Ovary (tissue), 9 donors: Measurements from ENCODE around the gene BASP1. TPM values are rescaled to one million over a fixed set of nuclear protein-coding genes. Genes with fewer than 3 reads are reported as not detected.

Experiments used
- DNase-seq, 5 donors: peaks; one replicate each; pipeline ENCODE4 v3.0.0-alpha.2; 2019 to 2020
- H3K27ac ChIP-seq, 2 donors: fragments of 200-600 bp; one replicate each; pipeline versions ENCODE4 v1.5.1 to v1.8.0; 2019 to 2022
- H3K27me3 ChIP-seq: fragments of 200-600 bp; one replicate; pipeline ENCODE4 v1.8.0; 2022
- H3K36me3 ChIP-seq: fragments of 200-600 bp; sonication (generic); one replicate; pipeline ENCODE4 v1.5.1; 2019
- H3K4me1 ChIP-seq: one replicate; pipeline ENCODE4 v1.8.1; 2013; ENCODE audit warnings: mild to moderate bottlenecking, moderate library complexity; ENCODE audit not compliant: insufficient read depth
- H3K4me3 ChIP-seq: fragments of 200-600 bp; sonication (generic); one replicate; pipeline ENCODE4 v1.5.1; 2017
- H3K9me3 ChIP-seq, 2 donors: fragments of 200-600 bp in 1 of 2; sonication (generic) in 1 of 2; one replicate each; pipeline versions ENCODE4 v1.5.1 to v1.8.1; 2013 to 2019; ENCODE audit warnings: mild to moderate bottlenecking in 1 of 2, moderate library complexity in 1 of 2
- EP300 ChIP-seq: sonication (generic); formaldehyde crosslinking; IDR thresholded peaks from one replicate; pipeline ENCODE4 v1.6.1; 2017; ENCODE audit warnings: antibody characterized with exemption
- POLR2A ChIP-seq: fragments of 450-650 bp; IDR thresholded peaks from one replicate; pipeline ENCODE4 v1.6.1; 2017; ENCODE audit warnings: antibody characterized with exemption, mild to moderate bottlenecking, moderate library complexity
- WGBS, 3 donors: extraction: QIAGEN DNeasy Blood & Tissue Kit in 1 of 3; methylation state at CpG; one replicate each; pipeline versions ENCODE4 v1.1.5 to v1.1.7; 2013 to 2017; 5-methylcytosine and 5-hydroxymethylcytosine counted together
- intact Hi-C, 4 donors: fragments of 100-400 bp; cut with DNase I; formaldehyde crosslinking; loops; one replicate each; pipeline versions ENCODE4 v1.11.0 to v1.15.1; 2022 to 2023
- polyA plus RNA-seq, 2 donors: library from polyadenylated mRNA; stranded (reverse); fragments of 200-250 nt in 1 of 2; fragments of 350-450 nt in 1 of 2; fragmentation: Illumina TruSeq in 1 of 2; extraction: RNeasy Lipid Tissue Mini Kit (QIAGEN cat#74804) in 1 of 2; gene quantifications; one replicate each; pipeline ENCODE4 v1.2.3, GENCODE V29; 2013 to 2014
- total RNA-seq, 7 donors: library from RNA; depleted of rRNA in 2 of 7; stranded (reverse); fragments of >200 nt in 2 of 7; fragmentation: NEBNext Ultra II Directional in 3 of 7; extraction: Animal tissue kit (Norgen Biotek cat#: 25700) in 3 of 7; gene quantifications; one replicate each; pipeline versions ENCODE4 v1.1.0 to v1.2.4, GENCODE V29; 2016 to 2023
- TF ChIP-seq, protein P1 (sequence below), 3 donors: fragments of 450-650 bp in 2 of 3; fragments of 200-600 bp in 1 of 3; IDR thresholded peaks; one replicate each; pipeline versions ENCODE4 v1.5.1 to v1.8.0; 2016 to 2022; ENCODE audit warnings: antibody characterized with exemption in 3 of 3, mild to moderate bottlenecking in 1 of 3
- donor health status: DM: no; HTN: no; CAD: no; lungs with moderate emphysema.
- donor health status: DM: no; HTN: no; CAD: no.
- donor health status: Bipolar disorder and iron deficiency.
- donor health status: DM: yes; HTN: yes; CAD: no.
- donor health status: DM: no; HTN: no; CAD: no.
- donor health status: DM: yes; HTN: yes; CAD: no.

The BASP1 gene
- total and polyA plus RNA-seq, 9 donors, result 18.0 to 59.5 (median 38.7) TPM

DNA sequence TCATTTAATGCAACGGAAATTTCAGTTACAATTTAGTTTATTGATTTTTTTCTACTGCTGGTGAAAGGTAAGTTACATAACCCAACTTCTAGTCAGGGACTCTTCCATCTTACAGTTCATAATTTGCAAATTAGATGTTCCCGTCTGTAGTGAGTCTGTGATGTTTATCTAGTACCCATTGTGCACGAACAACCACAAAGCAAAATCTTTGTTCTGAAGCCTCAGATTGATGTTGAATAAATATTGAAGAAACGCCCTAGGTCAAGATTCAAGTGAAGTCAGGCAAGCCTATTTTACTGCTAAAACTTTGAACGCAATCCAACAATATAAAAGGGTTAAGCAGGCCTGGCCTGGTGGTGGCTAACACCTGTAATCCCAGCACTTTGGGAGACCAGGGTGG is 43.1 kb downstream of the BASP1 start:
- TF ChIP-seq POLR2A (no peak), EP300 (no peak)
- TF ChIP-seq, protein P1, sequence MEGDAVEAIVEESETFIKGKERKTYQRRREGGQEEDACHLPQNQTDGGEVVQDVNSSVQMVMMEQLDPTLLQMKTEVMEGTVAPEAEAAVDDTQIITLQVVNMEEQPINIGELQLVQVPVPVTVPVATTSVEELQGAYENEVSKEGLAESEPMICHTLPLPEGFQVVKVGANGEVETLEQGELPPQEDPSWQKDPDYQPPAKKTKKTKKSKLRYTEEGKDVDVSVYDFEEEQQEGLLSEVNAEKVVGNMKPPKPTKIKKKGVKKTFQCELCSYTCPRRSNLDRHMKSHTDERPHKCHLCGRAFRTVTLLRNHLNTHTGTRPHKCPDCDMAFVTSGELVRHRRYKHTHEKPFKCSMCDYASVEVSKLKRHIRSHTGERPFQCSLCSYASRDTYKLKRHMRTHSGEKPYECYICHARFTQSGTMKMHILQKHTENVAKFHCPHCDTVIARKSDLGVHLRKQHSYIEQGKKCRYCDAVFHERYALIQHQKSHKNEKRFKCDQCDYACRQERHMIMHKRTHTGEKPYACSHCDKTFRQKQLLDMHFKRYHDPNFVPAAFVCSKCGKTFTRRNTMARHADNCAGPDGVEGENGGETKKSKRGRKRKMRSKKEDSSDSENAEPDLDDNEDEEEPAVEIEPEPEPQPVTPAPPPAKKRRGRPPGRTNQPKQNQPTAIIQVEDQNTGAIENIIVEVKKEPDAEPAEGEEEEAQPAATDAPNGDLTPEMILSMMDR (IDR thresholded peaks at IDR 0.05), result no peak
- WGBS, 3 donors, result 93 to 94% (median 94%) methylated on average over 5 of the region's 5 CpGs

DNA sequence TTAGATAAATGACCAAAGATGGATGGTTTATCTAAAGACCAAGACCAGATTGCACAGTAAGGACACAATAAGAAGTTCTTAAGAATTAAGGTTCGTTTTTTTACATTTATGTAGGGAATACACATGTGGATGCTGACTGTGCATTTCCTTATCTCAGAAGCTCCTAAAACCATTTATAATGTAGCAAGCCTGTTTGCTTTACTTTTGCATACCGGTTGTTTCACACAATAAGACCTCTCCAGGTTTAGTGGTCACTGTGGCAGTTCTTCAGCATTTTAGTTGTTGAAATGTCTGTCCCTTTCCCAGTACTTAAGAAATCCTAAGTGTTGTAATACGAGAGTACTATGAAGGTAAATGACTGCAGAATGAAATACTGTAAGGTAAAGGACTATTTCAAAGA is 43.6 kb downstream of the BASP1 start:
- peaks cover 1% of the 10 kb centered on the region for H3K4me1 ChIP-seq
- H3K9me3 ChIP-seq, result no peaks in the 10 kb centered on the region
- H3K36me3 ChIP-seq, result no peaks in the 10 kb centered on the region
- no peak for DNase-seq
- WGBS, 3 donors, result 52 to 59% (median 57%) methylated on average over 3 of the region's 3 CpGs
- no peak overlapping the region for H3K27ac ChIP-seq
- intact Hi-C loops, result no loop called here
- H3K27me3 ChIP-seq, result no peaks in the 10 kb centered on the region
- no peak overlapping the region for H3K4me3 ChIP-seq
- TF ChIP-seq, protein P1 (IDR thresholded peaks at IDR 0.05), result no peak
- TF ChIP-seq POLR2A (no peak), EP300 (no peak)

More for the DNA sequence above, 43.1 kb downstream of the BASP1 start:
- H3K36me3 ChIP-seq, result no peaks in the 10 kb centered on the region
- no peaks in the 10 kb centered on the region for H3K27me3 ChIP-seq
- H3K4me3 ChIP-seq, result no peak overlapping the region
- intact Hi-C loops, result no loop called here
- no peak overlapping the region for H3K27ac ChIP-seq
- peaks cover 1% of the 10 kb centered on the region for H3K4me1 ChIP-seq
- no peak for DNase-seq
- H3K9me3 ChIP-seq, result no peaks in the 10 kb centered on the region

DNA sequence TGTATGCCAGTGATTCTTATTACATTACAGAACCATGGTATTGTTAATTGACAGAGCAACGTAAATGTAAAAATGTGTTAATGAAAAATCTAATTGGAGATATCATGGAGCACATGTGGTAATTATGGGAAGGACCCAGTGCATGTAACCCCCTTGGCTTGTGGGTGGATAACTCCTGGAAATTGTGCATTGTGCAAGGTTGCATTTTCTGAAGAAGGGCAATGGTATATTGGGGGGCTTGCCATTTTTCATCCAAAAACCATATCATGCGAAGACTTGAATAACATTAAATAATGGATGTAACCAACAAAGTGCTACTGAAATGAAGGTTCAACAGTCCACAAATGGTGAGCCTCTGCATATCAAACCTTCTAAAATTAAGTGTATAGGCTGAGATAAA is 47.6 kb downstream of the BASP1 start:
- H3K9me3 ChIP-seq, result no peaks in the 10 kb centered on the region
- H3K27me3 ChIP-seq, result no peaks in the 10 kb centered on the region
- TF ChIP-seq POLR2A (no peak), EP300 (no peak)
- TF ChIP-seq, protein P1 (IDR thresholded peaks at IDR 0.05), result no peak
- DNase-seq, result no peak
- H3K36me3 ChIP-seq, result no peaks in the 10 kb centered on the region
- H3K4me1 ChIP-seq, result no peaks in the 10 kb centered on the region
- H3K4me3 ChIP-seq, result no peak overlapping the region
- intact Hi-C loops, result no loop called here
- WGBS, 3 donors, result 97 to 99% (median 98%) methylated on average over 2 of the region's 2 CpGs
- no peak overlapping the region for H3K27ac ChIP-seq

DNA sequence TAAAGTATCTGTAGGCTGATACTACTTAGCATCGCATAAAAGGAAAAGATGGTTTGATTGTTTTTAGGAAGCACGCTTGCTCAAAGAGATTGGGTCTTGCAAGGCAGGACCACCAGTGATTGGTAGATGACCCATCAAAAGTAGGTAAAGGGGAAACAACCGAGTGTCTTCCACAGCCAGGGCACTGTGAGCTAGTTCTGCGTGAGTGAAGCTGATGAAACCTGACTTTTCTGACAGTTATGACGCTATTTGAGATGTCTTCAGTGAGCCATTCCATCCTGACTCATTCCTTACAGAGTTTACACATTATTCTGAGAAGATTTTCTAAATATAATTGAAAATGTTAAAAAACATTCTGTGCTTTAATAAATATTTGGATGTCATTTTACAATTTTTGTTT is 49.7 kb downstream of the BASP1 start:
- WGBS, 3 donors, result 94% methylated on average over 5 of the region's 5 CpGs
- Histone ChIP-seq H3K36me3 (no peaks in the 10 kb centered on the region), H3K27ac (no peak overlapping the region), H3K4me1 (no peaks in the 10 kb centered on the region), H3K9me3 (no peaks in the 10 kb centered on the region), H3K4me3 (no peak overlapping the region), H3K27me3 (no peaks in the 10 kb centered on the region)
- DNase-seq, result no peak
- TF ChIP-seq, protein P1 (IDR thresholded peaks at IDR 0.05), result no peak
- no peak for TF ChIP-seq POLR2A
- intact Hi-C loops, result no loop called here

DNA sequence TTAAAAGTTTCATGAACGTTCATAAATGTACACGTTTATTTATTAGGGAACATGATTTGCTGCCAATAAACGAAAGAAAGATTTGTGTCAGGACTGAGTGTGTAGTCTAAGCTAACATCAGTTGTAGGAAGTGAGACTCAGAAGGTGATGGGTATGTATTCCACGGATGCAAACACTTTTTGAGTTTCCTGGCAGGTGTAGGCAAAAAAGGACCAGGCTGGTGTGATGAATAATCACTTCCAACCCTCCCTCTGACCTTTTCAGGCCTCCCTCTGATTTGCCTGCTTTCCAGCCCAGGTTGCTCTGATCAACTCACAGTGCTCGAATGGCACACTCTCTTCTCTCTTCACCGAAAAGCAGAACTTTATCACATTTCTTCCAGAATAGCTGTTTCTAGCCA is 51.8 kb downstream of the BASP1 start:
- DNase-seq, result no peak
- intact Hi-C loops, result no loop called here

More for the DNA sequence above, 51.8 kb downstream of the BASP1 start:
- TF ChIP-seq, protein P1 (IDR thresholded peaks at IDR 0.05), result no peak
- TF ChIP-seq POLR2A, result no peak
- TF ChIP-seq EP300, result no peak
- Histone ChIP-seq H3K4me3 (no peak overlapping the region), H3K36me3 (no peaks in the 10 kb centered on the region), H3K27ac (no peak overlapping the region), H3K27me3 (no peaks in the 10 kb centered on the region), H3K9me3 (no peaks in the 10 kb centered on the region), H3K4me1 (no peaks in the 10 kb centered on the region)
- WGBS, 3 donors, result 69 to 73% (median 70%) methylated on average over 6 of the region's 6 CpGs
